CD4-positive, alpha-beta T cell treated with Interleukin-15 for 1 hour (primary cell): ENCODE measurements around the gene AKAP1.
"Not testable (repeated sequence)": the region's sequence is repeated elsewhere in the genome, so short reads cannot be mapped to it uniquely, and the experiment has no call there.

Experiments used
- DNase-seq: peaks from one replicate; pipeline ENCODE4 v3.0.0-alpha.2; 2020

The AKAP1 gene

DNA sequence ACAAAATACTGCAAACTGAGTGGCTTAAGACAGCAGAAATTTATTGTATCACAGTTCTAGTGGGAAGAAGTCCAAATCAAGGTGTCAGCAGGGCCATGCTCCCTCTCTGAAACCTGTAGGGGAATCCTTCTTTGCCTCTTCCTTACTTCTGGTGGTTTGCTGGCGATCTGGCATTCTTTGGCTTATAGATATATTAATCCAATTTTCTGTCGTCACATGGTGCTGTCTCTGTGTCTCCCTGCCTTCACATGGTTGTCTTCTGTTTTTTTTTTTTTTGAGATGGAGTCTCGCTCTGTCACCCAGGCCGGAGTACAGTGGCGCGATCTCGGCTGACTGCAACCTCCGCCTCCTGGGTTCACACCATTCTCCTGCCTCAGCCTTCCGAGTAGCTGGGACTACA lies 6.8 kb upstream of the AKAP1 start:
- no peak for DNase-seq

GRCh38 chr17:57080718-57081117 lies 4.3 kb upstream of the AKAP1 start:
- no peak for DNase-seq

GRCh38 chr17:57082441-57082840 lies 2.6 kb upstream of the AKAP1 start:
- DNase-seq = no peak

- no peak for DNase-seq
These were observed 665 bp upstream of the AKAP1 start for GRCh38 chr17:57084361-57084801.

DNA sequence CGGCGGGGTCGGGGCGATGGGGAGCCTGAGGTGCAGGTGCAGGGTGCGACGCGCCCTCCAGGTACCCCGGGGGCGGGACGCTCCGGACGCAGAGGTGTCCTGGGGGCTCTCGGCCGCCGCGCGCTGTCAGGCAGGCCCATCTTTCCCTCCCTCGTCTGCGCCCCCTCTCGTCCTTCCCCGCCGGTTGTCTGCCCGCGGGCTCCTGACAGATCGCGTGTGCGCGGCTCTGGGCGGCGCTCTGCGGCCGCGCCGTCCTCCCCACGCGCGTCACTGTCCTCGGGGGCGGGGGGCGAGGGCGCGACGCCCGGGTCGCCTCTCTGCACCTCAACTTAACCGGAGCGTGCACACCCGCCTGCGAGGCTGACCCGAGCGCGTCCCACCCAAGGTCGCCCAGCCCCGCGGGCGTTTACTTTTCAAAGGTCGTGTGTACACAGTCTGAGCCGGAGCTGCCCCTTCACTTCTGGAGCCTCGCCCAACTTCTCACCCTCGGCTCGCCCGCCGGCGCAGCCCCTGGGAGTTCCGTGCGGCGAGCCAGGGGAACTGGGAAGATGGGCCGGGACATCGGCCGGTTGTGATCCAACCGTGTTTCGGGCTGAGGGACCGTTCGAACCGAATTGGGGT lies 512 bp downstream of the AKAP1 start:
- peak; percentile 63 for DNase-seq

DNA sequence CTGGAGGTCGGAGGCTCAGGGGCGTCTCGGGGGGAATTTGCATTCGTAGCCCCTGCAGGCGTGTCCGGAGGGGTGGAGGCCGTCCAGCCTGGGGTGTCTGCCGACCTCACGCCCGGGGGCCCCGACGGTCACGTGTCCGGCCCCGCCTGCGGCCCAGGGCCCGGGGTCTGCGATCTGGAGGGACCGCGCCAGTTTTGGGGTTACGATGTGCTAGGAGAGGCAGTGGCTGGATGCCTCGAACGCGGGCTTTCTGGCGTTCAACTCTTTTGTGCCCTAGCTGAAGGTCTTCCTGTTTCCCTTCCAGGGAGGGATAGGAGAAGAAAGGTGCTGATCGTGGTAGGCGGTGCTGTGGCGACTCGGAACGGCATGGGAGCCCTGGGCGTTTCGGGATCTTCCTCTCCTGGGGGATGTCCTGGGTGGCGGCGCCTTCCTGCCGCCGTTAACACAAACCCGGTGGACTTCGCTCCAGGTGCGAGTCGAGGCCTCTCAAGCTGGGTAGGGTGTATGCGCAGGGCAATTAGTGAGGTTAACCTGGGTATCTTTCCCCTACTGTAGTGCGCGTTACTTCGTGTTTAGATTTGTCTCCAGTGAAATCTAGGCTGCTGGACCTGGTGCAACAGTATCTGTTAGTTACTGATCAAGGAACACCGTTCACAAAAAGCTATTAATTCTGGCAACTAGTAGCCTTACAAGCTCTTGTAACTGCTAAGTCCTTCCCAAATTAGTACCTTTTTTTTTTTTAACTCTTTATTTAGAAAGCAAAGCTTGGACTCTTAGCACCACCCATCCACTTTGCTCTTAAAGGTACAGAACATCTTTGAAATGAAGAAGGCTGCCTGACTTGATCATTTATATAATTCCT lies 1.3 kb downstream of the AKAP1 start:
- no peak for DNase-seq

DNA sequence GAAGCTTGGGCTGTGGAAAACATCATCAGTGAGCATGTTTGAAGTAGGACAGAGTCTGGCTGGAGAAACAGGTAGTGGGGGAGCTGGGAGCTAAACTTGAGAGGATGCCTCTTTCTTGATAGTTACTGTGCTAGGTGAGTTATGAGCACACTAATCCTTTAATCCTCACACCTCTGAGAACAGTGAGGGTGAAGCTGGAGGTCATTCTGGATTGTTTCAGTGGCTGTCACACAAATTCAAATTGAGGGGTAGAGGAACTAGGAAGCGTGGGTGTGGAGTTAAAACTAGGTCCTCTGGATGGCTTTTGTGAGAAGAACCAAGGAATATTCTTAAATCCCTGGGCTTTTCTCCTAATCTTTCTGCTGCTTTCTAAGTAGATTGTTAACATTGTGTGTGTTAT lies 3.3 kb downstream of the AKAP1 start:
- no peak for DNase-seq

DNA sequence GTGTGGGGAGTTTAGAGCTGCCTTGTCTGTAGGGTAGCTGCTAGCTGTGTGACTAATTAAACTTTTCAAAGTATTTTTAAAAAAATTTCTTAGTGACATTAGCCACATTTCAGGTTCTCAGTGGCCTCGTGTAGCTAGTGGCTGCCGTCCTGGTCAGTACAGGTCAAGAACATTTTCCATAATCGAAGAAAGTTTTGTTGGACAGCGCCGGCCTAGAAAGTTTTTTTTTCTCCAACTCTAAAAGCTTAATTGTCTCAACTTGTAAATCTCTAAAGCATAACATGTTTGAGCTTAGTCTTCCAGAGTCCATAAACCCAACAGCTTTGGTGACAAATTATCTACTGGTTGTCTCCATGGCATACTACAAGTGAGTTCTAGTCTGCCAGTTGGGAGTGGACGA lies 4.3 kb downstream of the AKAP1 start:
- no peak for DNase-seq

DNA sequence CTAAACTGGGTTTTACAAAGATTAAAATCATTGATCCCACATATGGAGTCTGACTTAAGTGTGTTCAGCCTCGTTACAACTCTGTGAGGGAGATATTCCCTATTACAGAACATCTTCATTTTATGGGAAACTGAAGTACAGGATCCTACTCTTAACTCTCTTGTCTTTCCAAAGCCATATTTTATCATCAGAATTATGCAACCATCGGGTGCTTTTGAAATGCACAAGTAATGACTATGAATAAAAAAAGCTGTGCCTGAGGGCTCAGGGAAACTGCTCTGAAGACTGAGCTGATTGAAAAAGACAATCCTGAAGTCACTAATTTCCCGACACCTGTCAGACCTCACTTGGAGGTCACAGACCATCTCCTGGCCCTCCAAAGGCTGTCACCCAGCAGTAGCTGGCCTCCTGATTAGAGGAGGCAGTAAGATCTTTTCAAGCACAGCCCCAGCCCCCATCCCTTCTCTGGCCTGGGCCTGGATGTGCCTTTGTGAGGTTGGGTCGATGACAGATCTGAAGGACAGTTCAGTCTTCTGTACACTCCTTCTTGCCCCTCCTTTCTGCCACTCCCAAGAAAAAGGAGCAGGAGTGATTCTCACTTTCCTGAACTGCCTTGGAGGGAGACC lies 5.6 kb downstream of the AKAP1 start:
- no peak for DNase-seq

DNA sequence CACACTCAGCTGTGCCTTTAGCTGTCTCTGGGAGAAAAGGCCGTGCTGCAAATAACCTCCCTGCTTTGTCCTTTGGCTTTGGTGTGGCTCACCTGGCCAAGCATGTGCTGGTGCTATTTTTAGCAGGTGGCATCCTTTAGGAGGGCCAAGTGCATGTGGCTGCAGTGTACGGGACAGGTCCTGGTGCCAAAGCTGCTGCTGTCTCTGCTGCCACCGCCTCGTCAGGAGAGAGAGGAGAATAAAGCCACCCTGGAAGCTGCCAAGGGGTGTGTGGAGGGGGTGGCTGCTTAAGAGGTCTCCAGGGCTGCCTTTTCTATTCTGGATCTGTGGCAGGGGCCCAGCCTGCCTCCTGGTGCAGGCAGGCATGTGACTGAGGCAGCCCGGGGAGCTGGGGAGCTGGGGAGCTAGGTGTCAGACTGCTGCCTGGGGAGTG lies 6.2 kb downstream of the AKAP1 start:
- no peak for DNase-seq

GRCh38 chr17:57092171-57092570 lies 7.1 kb downstream of the AKAP1 start:
- DNase-seq = no peak

DNA sequence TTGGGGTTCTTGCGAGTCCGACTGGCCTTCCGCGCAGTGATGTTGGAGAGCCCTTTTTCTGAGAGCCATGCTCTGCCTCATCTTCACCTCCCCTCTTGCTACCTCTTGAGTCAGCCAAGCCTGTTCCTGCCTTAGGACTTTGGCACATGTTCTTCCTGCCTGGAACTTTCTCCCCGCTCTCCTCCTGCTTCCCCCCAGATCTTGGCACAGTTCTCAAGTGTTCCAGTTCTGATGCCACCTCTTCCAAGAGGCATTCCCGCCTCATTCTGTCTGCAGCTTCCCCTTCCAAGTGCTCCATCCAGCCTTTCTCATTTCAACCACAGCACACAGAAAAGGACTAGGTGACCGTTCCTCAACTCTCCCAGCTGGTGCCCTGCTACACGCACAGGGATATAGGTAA lies 7.7 kb downstream of the AKAP1 start:
- no peak for DNase-seq

DNA sequence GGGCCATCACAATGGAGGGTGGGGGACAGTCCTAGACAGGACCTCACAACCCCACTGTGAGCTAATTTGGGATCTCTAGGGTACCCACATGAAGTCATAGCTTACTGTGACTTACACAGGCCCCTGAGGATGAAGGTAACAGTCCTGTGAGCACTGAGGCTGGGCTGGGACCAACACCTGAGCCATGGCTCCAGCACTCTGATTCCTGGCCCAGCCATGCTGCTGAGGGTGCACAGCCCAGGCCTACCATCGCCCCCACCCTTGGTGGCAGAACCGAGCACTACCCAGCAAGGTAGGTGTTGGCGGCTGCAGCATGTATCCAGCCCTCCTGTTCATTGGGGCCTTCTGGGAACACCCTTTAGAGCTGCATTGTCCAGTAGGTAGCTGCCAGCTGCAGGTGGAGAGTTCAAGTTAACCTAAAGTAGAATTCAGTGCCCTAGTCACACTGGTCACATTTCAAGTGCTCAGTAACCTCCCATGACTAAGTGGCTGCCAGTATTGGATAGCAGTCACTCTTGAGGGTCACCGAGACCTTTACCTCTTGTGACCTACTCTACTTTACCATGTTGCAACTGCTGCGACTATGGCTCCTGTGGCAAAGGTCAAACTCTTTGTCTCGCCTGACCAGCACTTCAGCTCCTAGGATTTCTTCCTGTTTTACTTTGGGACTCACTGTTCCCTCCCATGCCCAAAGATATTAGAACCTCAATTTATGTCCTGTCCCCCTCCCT lies 11.6 kb downstream of the AKAP1 start:
- DNase-seq = no peak

- no peak for DNase-seq
These were observed 12.9 kb downstream of the AKAP1 start for GRCh38 chr17:57097832-57098421.

DNA sequence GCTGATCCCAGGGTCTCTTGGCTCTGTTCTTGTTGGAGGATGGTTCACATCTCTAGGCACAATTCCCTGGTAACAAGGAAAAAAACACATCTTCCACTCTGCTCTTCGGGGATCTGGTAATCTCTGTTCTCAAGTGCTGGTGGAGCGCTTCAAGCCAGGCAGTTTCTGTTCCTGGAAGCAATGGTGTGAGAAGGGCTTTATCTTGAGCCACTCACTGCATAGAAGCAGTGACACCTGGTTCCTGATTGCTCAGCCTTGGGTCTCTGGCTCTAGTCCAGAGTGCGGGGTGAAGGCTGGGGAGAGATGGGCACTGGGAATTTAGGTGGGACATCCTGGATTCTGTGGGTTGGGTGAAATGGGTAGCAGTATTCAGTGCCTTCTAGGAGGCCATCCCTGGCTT lies 14.1 kb downstream of the AKAP1 start:
- DNase-seq = no peak

DNA sequence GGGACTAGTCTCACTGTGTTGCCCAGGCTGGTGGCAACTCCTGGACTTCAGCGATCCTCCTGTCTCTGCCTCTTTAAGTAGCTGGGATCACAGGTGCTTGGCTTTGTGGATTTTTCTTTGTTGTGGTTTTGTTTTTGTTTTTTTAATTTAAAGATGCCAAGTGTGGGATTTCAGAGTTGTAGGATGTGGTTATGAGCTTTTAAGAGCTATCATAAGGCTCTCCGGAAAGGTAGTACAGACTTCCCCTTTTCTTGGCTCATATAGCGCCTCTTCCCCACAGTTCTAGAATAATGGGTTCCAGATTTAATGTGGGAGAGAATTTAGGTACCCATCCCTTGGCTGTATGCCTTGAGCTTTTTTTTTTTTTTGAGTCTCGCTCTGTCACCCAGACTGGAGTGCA lies 17.1 kb downstream of the AKAP1 start:
- no peak for DNase-seq

DNA sequence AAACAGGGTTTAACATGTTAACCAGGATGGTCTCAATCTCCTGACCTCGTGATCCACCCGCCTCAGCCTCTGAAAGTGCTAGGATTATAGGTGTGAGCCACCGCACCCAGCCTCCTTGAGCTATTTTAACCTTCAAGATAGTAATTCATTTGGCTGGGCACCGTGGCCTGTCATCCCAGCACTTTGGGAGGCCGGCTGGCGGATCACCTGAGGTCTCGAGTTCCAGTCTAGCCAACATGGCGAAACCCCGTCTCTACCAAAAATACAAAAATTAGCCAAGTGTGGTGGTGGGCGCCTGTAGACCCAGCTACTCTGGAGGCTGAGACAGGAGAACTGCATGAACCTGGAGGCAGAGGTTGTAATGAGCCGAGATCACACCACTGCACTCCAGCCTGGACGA lies 17.6 kb downstream of the AKAP1 start:
- DNase-seq = not testable (repeated sequence)

- no peak for DNase-seq
These were observed 19.6 kb downstream of the AKAP1 start for GRCh38 chr17:57104461-57105175.

- DNase-seq = no peak
These were observed 20.5 kb downstream of the AKAP1 start for GRCh38 chr17:57105591-57105990.

DNA sequence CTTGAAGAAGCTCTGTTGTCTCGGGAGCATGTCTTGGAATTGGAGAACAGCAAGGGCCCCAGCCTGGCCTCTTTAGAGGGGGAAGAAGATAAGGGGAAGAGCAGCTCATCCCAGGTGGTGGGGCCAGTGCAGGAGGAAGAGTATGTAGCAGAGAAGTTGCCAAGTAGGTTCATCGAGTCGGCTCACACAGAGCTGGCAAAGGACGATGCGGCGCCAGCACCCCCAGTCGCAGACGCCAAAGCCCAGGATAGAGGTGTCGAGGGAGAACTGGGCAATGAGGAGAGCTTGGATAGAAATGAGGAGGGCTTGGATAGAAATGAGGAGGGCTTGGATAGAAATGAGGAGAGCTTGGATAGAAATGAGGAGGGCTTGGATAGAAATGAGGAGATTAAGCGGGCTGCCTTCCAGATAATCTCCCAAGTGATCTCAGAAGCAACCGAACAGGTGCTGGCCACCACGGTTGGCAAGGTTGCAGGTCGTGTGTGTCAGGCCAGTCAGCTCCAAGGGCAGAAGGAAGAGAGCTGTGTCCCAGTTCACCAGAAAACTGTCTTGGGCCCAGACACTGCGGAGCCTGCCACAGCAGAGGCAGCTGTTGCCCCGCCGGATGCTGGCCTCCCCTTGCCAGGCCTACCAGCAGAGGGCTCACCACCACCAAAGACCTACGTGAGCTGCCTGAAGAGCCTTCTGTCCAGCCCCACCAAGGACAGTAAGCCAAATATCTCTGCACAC lies 21.2 kb downstream of the AKAP1 start:
- DNase-seq = no peak

- DNase-seq = no peak
These were observed 21.9 kb downstream of the AKAP1 start for GRCh38 chr17:57106836-57107497.
